Lung microvascular endothelial cell (primary cell): ENCODE measurements around the gene TOR1AIP1. TPM values are rescaled to one million over a fixed set of nuclear protein-coding genes. Genes with fewer than 3 reads are reported as not detected.
"Not testable (repeated sequence)": the region's sequence is repeated elsewhere in the genome, so short reads cannot be mapped to it uniquely, and the experiment has no call there.

Source experiments
- DNase-seq, 2 donors: peaks; one replicate each; pipeline versions ENCODE4 v3.0.0 to v3.0.0-alpha.2; 2010; ENCODE audit warnings: low read depth in 2 of 2
- total RNA-seq: library from RNA; depleted of rRNA; stranded (reverse); fragments of >200 nt; gene quantifications from 2 replicates; pipeline ENCODE4 v1.2.1, GENCODE V29; 2014

Gene TOR1AIP1, protein sequence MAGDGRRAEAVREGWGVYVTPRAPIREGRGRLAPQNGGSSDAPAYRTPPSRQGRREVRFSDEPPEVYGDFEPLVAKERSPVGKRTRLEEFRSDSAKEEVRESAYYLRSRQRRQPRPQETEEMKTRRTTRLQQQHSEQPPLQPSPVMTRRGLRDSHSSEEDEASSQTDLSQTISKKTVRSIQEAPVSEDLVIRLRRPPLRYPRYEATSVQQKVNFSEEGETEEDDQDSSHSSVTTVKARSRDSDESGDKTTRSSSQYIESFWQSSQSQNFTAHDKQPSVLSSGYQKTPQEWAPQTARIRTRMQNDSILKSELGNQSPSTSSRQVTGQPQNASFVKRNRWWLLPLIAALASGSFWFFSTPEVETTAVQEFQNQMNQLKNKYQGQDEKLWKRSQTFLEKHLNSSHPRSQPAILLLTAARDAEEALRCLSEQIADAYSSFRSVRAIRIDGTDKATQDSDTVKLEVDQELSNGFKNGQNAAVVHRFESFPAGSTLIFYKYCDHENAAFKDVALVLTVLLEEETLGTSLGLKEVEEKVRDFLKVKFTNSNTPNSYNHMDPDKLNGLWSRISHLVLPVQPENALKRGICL
- 14.4 and 22.6 TPM in 2 replicates for total RNA-seq

DNA sequence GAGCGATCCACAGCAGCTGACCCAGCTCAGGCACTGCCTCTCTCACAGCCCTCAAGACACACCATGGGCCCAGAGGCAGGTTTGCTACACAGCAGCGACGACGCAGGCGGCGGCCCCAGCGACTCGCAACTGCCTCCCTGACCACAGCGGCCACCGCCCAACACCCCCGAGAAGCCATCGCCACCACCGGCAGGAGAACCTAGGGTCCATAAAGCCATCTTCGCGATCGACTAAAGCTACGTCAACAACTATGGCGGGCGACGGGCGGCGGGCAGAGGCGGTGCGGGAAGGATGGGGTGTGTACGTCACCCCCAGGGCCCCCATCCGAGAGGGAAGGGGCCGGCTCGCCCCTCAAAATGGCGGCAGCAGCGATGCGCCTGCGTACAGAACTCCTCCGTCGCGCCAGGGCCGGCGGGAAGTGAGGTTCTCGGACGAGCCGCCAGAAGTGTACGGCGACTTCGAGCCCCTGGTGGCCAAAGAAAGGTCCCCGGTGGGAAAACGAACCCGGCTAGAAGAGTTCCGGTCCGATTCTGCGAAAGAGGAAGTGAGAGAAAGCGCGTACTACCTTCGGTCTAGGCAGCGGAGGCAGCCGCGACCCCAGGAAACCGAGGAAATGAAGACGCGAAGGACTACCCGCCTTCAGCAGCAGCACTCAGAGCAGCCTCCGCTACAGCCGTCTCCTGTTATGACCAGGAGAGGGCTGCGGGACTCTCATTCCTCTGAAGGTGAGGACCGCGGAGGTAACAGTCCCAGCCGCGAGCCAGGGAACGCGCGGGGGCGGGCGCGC lies at the start of gene TOR1AIP1:
TOR1AIP1 (plus strand) TSS at position 33 of the 787 bp plus-strand sequence; CDS start at position 251, 218 bp downstream.
- DNase-seq, result peak; percentile 99

DNA sequence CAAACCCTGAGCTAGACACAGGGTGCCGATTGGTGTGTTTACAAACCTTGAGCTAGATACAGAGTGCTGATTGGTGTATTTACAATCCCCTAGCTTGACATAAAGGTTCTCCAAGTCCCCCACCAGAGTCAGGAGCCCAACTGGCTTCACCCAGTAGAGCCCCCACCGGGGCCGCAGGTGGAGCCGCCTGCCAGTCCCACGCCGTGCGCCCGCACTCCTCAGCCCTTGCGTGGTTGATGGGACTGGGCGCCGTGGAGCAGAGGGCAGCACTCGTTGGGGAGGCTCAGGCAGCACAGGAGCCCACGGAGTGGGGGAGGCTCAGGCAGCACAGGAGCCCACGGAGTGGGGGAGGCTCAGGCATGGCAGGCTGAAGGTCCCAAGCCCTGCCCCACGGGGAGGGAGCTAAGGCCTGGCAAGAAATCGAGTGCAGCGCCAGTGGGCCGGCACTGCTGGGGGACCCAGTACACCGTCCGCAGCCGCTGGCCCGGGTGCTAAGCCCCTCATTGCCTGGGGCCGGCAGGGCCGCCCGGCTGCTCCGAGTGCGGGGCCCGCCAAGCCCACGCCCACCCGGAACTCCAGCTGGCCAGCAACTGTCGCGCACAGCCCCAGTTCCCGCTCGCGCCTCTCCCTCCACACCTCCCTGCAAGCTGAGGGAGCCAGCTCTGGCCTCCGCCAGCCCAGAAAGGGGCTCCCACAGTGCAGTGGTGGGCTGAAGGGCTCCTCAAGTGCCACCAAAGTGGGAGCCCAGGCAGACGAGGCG lies 45.2 kb upstream of the TOR1AIP1 start:
- not testable (repeated sequence) for DNase-seq

DNA sequence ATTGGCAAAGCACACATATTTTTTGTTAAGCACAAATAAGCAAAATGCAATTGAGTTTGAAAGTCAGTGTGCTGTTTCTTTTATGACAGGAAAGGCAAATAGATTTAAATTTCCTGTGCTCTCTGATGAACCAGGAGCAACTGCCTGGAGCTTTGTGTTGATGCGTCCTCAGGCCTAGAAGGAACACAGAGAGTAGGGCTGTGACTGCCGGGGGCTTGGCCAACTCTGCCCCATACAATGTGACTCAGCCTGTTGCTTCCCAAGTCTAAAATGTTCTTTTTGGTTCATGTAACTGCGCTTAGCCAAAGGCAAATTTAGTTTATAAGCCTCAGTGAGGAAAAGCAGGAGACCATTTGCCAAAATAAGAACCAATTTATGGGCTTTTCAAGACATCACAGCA lies 42.0 kb upstream of the TOR1AIP1 start:
- peak; percentile 16 to 44 for DNase-seq

DNA sequence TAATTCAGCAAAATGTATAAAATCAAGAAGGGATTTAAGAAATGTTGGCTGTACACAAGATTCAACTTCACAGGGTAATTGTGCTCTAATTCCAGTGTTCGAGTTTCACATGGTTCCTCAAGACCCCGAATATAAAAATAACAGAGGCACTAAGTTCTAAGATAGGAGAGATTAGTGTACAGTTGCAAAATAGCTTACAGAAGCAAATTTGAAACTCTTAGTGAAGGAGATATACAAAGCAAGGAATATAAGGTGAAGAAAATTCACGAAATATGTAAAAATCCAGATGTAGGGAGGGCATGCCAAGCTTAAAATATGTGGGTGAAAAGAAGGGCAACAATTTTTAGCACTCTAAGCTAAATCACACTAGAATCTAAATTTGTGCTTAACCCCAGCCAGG lies 33.9 kb upstream of the TOR1AIP1 start:
- DNase-seq, result no peak

DNA sequence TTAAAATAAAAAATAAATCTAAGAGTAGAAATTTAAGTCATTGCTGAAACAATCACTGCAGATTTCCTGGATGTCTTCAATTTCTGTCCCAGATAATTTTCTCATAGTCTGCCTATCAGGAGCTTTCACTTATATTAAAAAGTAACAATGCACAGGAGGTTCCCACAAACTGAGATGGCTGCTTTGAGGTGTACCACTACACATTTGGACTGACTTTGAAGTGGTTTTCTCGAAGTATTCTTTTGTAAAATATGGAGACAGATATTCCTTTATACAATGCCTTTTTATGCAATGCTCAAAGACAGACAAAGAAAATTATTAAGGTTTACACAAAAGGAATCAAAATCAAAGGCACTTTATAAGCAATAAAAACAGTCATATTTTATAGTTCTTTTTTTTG lies 29.0 kb upstream of the TOR1AIP1 start:
- no peak for DNase-seq

DNA sequence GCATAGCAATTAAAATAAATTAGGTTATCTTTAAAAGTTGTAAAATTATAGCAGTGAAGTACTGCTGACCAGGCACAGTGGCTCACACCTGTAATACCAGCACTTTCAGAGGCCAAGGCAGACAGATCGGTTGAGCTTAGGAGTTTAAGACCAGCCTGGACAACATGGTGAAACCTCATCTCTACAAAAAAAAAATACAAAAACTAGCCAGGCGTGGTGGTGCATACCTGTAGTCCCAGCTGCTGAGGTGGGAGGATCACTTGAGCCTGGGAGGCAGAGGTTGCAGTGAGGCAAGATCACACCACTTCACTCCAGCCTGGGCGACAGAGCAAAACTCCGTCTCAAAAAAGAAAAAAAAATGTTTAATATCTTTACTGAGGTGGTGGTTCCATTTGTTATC lies 26.3 kb upstream of the TOR1AIP1 start:
- DNase-seq, result not testable (repeated sequence)

DNA sequence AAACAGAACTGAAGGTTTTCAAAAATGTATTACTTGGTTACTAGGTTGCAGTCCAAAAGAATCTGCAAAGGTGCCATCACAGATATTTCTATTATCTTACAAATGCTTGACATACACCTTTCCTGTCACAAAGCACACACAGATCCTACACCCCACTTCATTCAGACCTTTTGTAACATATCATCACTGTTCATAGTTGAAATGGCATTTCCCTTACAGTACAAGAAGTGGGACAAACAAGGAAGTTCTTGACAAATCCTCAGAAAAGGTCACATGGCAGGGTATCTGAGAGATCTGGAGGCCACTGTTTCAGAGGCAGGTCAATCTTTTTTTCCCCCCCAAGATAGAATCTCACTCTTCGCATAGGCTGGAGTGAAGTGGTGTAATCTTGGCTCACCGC lies 25.8 kb upstream of the TOR1AIP1 start:
- DNase-seq, result no peak

DNA sequence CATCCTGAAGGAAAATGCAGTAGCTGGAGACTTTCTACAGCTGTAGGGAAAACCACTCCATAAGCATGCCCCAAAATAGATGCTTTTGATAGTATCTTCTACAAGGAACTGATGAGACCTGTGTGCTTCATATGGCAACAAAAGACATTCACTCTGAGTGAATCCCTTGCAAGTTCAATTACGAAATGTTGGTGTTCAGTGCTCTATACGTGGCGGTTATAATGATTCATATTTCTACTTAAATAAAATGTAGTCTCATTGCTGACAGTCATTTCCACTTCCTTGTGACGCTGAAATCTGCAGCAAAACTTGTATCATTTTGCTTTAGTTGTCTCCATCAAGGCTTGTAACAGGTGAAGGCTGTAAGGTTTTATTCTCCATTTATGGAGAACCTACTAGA lies 25.1 kb upstream of the TOR1AIP1 start:
- DNase-seq, result no peak

DNA sequence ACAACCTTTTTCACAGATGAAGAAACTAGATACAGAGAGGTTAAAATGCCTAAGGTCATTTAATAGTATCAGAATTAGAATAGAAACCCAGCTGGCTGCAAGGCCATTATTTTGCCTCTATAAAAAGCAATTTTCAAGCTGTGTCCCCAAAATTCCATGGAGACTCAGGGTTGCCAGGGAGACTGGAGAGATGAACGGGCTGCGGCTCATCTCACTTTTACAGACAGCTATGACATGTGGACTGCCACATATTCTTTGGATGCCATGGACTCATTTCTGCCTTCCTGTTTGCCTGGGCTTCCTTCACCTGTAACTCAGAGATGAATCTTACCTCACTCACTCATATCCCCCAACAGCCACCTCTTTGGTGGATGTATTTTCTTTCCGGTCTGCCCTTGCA lies 21.4 kb upstream of the TOR1AIP1 start:
- no peak for DNase-seq

DNA sequence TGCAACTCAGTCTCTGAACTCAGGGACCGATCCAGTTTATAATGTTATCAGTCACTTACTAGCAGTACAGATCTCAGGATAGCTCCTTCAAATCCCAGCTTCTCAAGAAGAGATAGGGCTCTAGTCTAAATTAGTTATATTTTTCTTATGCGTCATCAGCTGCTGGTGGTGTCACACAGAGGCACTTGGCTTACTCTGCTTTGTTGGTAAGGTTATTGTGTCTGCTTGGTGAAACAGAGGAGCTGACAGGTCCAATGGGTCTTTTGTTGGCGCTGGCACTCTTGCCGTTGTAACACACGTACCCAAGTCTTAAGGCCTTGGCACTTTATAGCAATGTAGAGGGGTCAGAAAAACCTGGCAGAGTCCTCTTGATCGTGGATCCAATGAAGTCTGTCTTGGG lies 16.7 kb upstream of the TOR1AIP1 start:
- no peak for DNase-seq

DNA sequence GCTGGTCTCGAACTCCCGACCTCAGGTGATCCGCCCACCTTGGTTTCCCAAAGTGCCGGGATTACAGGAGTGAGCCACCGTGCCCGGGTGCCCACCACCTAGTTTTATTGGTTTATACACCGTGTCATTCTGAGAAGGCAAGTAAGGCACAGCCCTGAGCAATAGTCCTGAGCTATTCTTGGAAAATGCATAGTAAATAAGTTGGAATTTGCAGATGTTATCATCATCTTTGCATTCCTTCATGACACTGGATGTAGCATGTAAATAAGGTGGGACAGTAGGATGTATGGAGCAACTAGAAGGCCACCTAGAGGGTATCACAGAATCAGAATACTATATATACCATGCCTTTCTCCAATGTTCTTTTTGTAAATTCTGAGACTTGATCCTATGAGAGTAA lies 15.5 kb upstream of the TOR1AIP1 start:
- DNase-seq, result no peak

DNA sequence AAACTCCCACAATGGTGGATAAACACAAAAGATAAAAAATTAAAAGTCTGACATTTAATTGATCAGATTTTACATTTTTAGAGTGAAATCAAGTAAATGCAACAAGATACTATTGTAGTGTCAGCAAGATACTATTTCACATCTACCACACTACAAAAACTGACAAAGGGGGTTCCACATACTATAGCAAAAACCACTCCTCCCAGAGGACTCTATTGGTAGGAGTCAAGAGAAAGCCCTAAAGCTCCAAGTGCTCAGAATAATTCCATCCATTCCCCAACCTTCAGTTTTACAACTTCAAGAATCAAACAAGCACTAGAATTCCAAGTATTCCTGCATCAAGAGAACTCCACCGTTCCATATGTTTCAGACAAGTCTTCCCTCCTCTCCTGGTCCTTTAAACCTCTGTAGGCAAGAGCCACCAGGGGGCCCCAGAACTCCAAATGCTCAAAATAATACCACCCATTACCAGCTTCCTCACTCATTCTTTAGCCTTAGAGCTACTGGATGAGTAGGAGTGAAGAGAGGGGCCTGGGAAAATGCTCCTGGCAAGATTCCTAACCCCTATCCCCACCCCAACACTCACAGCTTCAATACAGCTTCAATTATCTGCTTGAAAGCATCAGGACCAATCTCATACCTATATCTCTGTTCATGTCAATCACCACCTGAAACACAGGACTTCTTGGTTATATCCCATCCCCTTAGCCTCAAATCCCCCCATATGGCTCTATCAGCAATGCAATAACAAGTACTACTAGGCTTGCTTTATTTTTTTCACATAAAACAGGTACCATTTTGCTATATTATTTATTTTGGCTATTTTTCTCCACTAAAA lies 14.4 kb upstream of the TOR1AIP1 start:
- peak; percentile 61 to 67 for DNase-seq

DNA sequence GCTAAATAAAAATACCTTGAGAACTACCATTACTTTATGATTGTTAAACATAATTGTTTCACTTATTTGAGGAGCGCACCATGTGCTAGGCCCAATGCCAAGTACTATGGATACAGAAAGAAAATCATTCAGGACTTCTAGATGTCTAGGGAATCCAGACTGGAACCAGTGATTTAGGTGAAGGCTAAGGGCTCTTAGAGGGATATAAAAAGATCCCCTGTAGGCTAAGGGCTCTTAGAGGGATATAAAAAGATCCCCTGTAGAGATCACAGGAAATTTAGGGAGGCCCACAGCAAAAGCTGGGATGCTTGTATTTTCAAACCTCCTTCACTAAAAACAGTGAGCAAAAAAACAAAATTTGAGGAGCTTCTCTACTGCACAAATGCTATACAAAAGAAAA lies 11.2 kb upstream of the TOR1AIP1 start:
- no peak for DNase-seq

DNA sequence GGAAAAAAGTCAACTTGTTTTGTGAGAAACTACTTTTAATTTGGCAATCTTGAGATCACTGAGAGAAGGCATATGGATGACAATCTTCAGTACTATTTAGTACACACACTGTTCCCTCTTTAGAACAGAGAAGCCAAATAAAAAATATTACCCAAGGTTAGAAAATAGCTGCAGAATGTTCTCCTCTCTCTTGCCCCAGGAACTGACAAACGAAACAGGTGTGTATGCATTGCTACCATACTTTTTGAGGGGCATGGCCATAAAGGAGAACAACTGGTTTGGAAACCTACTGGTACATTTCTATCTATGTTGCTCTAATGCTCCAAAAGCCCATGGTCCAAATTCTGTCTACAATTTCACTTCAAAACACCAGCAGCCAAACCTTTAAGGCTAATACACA lies 10.1 kb upstream of the TOR1AIP1 start:
- DNase-seq, result no peak

DNA sequence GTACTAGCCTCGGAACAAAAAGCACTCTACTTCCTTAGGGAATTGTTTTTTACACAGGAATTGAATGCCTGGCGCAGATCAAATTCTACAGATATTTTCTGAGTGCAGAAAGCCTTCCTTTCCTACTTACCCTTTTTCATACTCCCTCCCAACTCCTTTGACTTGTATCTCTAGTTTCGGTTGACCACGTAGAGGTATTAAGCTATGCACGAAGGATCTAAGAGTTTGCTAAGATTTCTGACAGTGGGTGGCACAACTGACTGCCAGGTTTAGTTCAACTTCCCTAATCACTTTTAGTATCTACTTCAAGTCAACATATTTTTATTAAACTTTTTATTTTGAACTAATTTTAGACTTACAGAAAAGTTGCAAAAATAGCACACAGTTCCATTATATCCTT lies 9.5 kb upstream of the TOR1AIP1 start:
- DNase-seq, result no peak

DNA sequence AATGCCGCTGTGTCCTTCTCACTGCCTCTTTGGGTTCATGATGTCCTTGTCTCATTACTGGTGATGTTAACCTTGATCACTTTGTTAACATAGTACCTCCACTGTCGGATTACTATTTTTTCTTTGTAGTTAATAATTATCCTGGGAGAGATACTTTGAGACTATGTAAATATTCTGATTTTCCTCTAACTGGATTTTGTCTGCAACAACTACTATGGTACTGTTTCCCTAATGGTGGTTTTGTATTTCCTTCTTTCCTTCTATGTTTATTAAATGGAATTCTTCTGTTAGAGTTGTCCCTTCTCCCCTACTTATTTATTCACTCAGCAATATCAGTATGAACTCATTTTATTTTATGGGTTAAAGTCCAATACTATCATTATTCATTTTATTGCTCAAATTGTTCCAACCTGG lies 8.6 kb upstream of the TOR1AIP1 start:
- DNase-seq, result no peak

DNA sequence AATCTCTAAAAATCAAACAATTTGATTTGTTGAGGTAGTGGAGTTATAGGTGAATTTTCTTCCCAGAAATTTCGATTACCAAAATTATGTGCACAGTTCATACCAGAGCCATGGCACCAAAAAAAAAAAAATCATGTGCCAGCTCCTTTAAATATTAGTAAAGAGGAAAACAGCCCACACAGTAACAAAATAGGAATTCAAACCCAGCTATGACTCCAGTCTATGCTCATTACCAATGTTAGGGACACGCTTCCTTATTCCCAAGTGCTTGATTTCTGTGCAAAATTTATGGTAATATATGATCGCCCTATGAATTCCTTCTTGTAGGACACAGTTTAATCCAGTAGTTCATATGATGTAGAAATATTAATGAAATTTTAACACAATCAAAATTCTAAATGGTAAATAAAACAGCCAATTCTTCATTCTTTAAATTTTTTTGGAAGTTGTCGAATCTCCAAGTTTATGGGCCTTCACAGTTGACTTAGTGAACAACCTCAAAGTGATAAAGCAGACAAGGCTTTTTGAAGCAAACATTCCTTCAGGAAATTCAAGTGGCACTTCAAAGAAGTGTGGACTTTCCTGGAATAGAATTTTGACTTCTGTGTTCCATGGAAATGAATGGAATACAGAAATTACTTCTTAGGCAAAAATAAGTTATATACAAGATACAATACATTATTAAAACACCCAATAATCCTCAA lies 6.3 kb upstream of the TOR1AIP1 start:
- DNase-seq, result no peak

DNA sequence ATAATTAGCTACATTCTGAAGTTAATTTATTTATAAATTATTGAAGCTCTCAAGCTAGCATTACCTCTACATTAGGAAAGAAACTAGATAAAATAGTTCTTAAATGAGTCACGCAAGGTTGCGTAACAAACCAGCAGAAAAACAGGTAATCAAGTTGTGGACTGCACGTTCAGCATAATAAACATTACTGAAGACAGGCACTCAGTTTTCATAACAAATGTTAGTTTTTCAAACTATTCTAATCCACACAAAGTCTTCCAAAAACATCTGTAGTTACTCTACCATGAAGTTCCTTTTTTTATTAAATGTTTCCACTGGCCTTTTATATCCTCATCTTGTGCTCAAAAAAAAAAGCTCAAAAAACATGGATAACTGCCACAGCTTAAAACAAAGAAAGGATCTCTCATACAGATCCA lies 5.8 kb upstream of the TOR1AIP1 start:
- peak; percentile 59 to 81 for DNase-seq

DNA sequence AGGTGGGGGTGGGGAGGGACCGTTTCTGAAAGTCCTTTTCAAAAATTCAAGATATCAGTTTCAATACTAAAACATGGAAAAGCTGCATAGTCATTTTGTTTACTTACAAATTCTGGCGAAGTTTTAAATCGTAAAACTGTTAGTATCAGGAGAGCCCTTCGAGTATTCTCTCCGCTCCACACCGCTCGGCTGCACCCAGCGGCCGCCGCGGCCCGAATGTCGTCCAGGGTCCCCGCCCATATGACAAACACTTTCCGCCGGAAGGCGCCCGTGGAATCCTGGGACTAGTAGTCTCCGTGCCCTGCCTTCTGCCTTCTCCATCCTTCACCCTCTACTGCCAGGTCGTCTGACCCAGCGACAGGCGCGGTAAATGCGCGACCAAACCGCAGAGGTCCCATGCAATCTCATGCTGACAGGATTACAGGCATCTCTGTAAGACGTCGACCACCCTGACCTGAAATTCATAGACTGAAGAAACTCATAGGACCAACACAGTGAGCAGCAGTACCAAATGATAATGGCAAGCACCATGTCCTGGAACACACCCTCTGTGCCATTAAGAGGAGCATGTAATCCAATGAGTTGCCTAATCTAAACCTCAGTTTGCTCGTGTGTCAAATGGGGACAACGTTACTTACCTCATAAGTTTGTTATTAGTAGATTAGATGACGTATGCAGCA lies 4.4 kb upstream of the TOR1AIP1 start, which contains the start of gene TOR1AIP2:
TOR1AIP2 (minus strand) TSS at position 218 of the 680 bp plus-strand sequence. CDS start 25,138 bp downstream, outside the sequence.
- DNase-seq, result peak; percentile 83 to 88
